HepG2 (cell line): ENCODE measurements around the gene DPY30. TPM values are rescaled to one million over a fixed set of nuclear protein-coding genes. Genes with fewer than 3 reads are reported as not detected.
A peak's percentile ranks its signal among the peaks of the same experiment; 100 is the strongest.

Experiments
- ATM ChIP-seq: fragments of 450-650 bp; IDR thresholded peaks from 2 replicates; pipeline ENCODE4 v1.7.1; 2017; ENCODE audit warnings: mild to moderate bottlenecking, borderline replicate concordance
- ELF3 ChIP-seq: IDR thresholded peaks from 2 replicates; pipeline ENCODE4 v1.6.1; 2016; ENCODE audit warnings: missing genetic modification reagents, missing compliant biosample characterization
- EP300 ChIP-seq, 3 experiments: sonication (generic) in 1 of 3; formaldehyde crosslinking in 1 of 3; IDR thresholded peaks; 2 replicates each; pipeline versions ENCODE4 v1.5.1 to v1.6.1; 2011 to 2020; ENCODE audit warnings: low read depth in 2 of 3, low read length in 2 of 3, borderline replicate concordance in 1 of 3, improper control_type of control experiment in 1 of 3, mild to moderate bottlenecking in 1 of 3, missing genetic modification reagents in 1 of 3, moderate library complexity in 1 of 3
- ESRRA ChIP-seq: sonication (generic); formaldehyde crosslinking; IDR thresholded peaks from 2 replicates; pipeline ENCODE4 v1.5.1; 2020; ENCODE audit warnings: mild to moderate bottlenecking, low read depth, missing genetic modification reagents
- FOXP1 ChIP-seq, 2 experiments: fragments of 450-650 bp in 1 of 2; IDR thresholded peaks; 2 replicates each; pipeline ENCODE4 v1.6.1; 2017 to 2018; ENCODE audit warnings: antibody characterized with exemption in 1 of 2
- KDM3A ChIP-seq: IDR thresholded peaks from 2 replicates; pipeline ENCODE4 v1.6.1; 2018; ENCODE audit warnings: low read depth, missing compliant biosample characterization
- MAF1 ChIP-seq: sonication (generic); formaldehyde crosslinking; IDR thresholded peaks from 2 replicates; pipeline ENCODE4 v1.5.0; 2020; ENCODE audit warnings: missing genetic modification reagents, borderline replicate concordance
- NFYB ChIP-seq: sonication (generic); formaldehyde crosslinking; IDR thresholded peaks from 2 replicates; pipeline ENCODE4 v1.4.0; 2020; ENCODE audit warnings: missing genetic modification reagents
- PHF8 ChIP-seq: sonication (generic); formaldehyde crosslinking; IDR thresholded peaks from 2 replicates; pipeline ENCODE4 v1.5.0; 2020; ENCODE audit warnings: missing genetic modification reagents
- SPEN ChIP-seq: sonication (generic); formaldehyde crosslinking; IDR thresholded peaks from 2 replicates; pipeline ENCODE4 v1.5.1; 2020; ENCODE audit warnings: low read depth, mild to moderate bottlenecking, missing genetic modification reagents
- SRSF9 ChIP-seq: fragments of 200-400 bp; formaldehyde crosslinking; IDR thresholded peaks from 2 replicates; pipeline ENCODE4 v1.6.1; 2018; ENCODE audit warnings: borderline replicate concordance, mild to moderate bottlenecking, low read depth, low read length; ENCODE audit not compliant: insufficient read depth, poor library complexity, severe bottlenecking
- ZNF124 ChIP-seq: sonication (generic); formaldehyde crosslinking; IDR thresholded peaks from 2 replicates; pipeline ENCODE4 v1.4.0; 2020; ENCODE audit warnings: missing genetic modification reagents
- ZNF367 ChIP-seq: sonication (generic); formaldehyde crosslinking; IDR thresholded peaks from 2 replicates; pipeline ENCODE4 v1.4.0; 2020; ENCODE audit warnings: missing genetic modification reagents, borderline replicate concordance
- ZNF407 ChIP-seq: sonication (generic); formaldehyde crosslinking; IDR thresholded peaks from one replicate; pipeline ENCODE4 v1.5.1; 2020; ENCODE audit warnings: mild to moderate bottlenecking, missing genetic modification reagents; ENCODE audit errors: not compliant biosample characterization
- ZNF550 ChIP-seq: sonication (generic); formaldehyde crosslinking; IDR thresholded peaks from 2 replicates; pipeline ENCODE4 v1.4.0; 2020; ENCODE audit warnings: mild to moderate bottlenecking, missing genetic modification reagents, borderline replicate concordance
- ZNF572 ChIP-seq: sonication (generic); formaldehyde crosslinking; IDR thresholded peaks from 2 replicates; pipeline ENCODE4 v1.5.1; 2020; ENCODE audit warnings: mild to moderate bottlenecking, missing genetic modification reagents
- ZNF598 ChIP-seq: sonication (generic); formaldehyde crosslinking; IDR thresholded peaks from 2 replicates; pipeline ENCODE4 v1.5.1; 2020; ENCODE audit warnings: mild to moderate bottlenecking, missing genetic modification reagents, borderline replicate concordance
- ZNF770 ChIP-seq: sonication (generic); formaldehyde crosslinking; IDR thresholded peaks from 2 replicates; pipeline ENCODE4 v1.5.0; 2020; ENCODE audit warnings: mild to moderate bottlenecking, missing genetic modification reagents
- polyA plus RNA-seq, 8 experiments: library from polyadenylated mRNA; depleted of rRNA in 3 of 8; stranded (reverse) in 7 of 8; unstranded in 1 of 8; fragments of >200 nt; fragmentation: Illumina TruSeq in 4 of 8; extraction: Trizol in 4 of 8; gene quantifications; 2 replicates each; pipeline versions ENCODE4 v1.2.1 to v1.2.3, GENCODE V29; 2011 to 2016; ENCODE audit warnings: low read depth in 4 of 8, missing spikeins in 1 of 8, mixed read lengths in 1 of 8; ENCODE audit not compliant: insufficient read depth in 1 of 8
- total RNA-seq, 5 experiments: library from RNA; depleted of rRNA; stranded (reverse); fragments of >200 nt; fragmentation: Illumina TruSeq; extraction: Trizol; gene quantifications; 2 replicates each; pipeline ENCODE4 v1.2.3, GENCODE V29; 2016; ENCODE audit warnings: low read depth in 1 of 5

Gene DPY30
- total and polyA plus RNA-seq, 2 of the 13 experiments (the other 11 are each of a cell fraction or from before 2014, with no cell fraction given), result 98.1 to 118 TPM

GRCh38 chr2:32063310-32064020 is 23.9 kb upstream of the DPY30 start, which contains the start of gene SPAST (continued):
- TF ChIP-seq ZNF770 (CRISPR knock-in tag) (peak; percentile 75), ZNF572 (CRISPR knock-in tag) (no peak; the same call in 1 of the 2 replicates), NFYB (CRISPR knock-in tag) (peak; percentile 55; the same call in 1 of the 2 replicates), ESRRA (peak; percentile 36; the same call in 1 of the 2 replicates), KDM3A (peak; percentile 69), MAF1 (CRISPR knock-in tag) (peak; percentile 90; the same call in 1 of the 2 replicates), ZNF598 (peak; percentile 72; the same call in 1 of the 2 replicates), ZNF367 (0 out of 2 replicates have a peak, but pooled peaks have one; percentile 52), ZNF550 (CRISPR knock-in tag) (no peak), ATM (no peak), ZNF407 (CRISPR knock-in tag) (peak; percentile 58), ELF3 (peak; percentile 82), PHF8 (CRISPR knock-in tag) (peak; percentile 84), SRSF9 (no peak), EP300 (IDR thresholded peaks at IDR 0.05; ENCODE audit: low read depth in 2 of 2, low read length in 2 of 2) (peak in 1 of 2 experiments; percentile 42; a peak in 2 of 4 replicates), EP300 (CRISPR knock-in tag; IDR thresholded peaks at IDR 0.05; ENCODE audit: borderline replicate concordance) (peak; percentile 20; the same call in 1 of the 2 replicates), ZNF124 (CRISPR knock-in tag) (peak; percentile 85), FOXP1 (IDR thresholded peaks at IDR 0.05) (peak; percentile 91), FOXP1 (CRISPR knock-in tag; IDR thresholded peaks at IDR 0.05) (peak; percentile 91), SPEN (no peak; the same call in none of the 2 replicates)
